Vagina (tissue), 2 donors: ENCODE measurements around the gene EHD3. TPM values are rescaled to one million over a fixed set of nuclear protein-coding genes. Genes with fewer than 3 reads are reported as not detected.

Experiments
- DNase-seq, 2 donors: peaks; one replicate each; pipeline ENCODE4 v3.0.0-alpha.2; 2017; ENCODE audit errors: extremely low spot score in 2 of 2
- H3K27ac ChIP-seq: fragments of 200-600 bp; sonication (generic); one replicate; pipeline ENCODE4 v1.5.1; 2019
- H3K27me3 ChIP-seq: fragments of 200-600 bp; sonication (generic); one replicate; pipeline ENCODE4 v1.5.1; 2019
- H3K36me3 ChIP-seq, 2 donors: fragments of 200-600 bp; sonication (generic); one replicate each; pipeline ENCODE4 v1.5.1; 2017 to 2019
- H3K4me1 ChIP-seq: fragments of 200-600 bp; sonication (generic); one replicate; pipeline ENCODE4 v1.5.1; 2019
- H3K4me3 ChIP-seq, 2 donors: fragments of 200-600 bp; sonication (generic); 1 replicate in 1 of 2; 2 replicates in 1 of 2; pipeline ENCODE4 v1.5.1; 2016 to 2019
- H3K9me3 ChIP-seq: fragments of 200-600 bp; sonication (generic); one replicate; pipeline ENCODE4 v1.5.1; 2019
- POLR2A ChIP-seq, 2 donors: fragments of 450-650 bp; IDR thresholded peaks; one replicate each; pipeline ENCODE4 v1.6.1; 2017; ENCODE audit warnings: antibody characterized with exemption in 2 of 2, mild to moderate bottlenecking in 2 of 2, moderate library complexity in 2 of 2
- POLR2AphosphoS5 ChIP-seq, 2 donors: sonication (generic); formaldehyde crosslinking; IDR thresholded peaks; one replicate each; pipeline ENCODE4 v1.9.0; 2017; ENCODE audit warnings: antibody characterized with exemption in 2 of 2, mild to moderate bottlenecking in 2 of 2, low read depth in 1 of 2; ENCODE audit not compliant: insufficient read depth in 1 of 2
- intact Hi-C: fragments of 100-400 bp; cut with DNase I; formaldehyde crosslinking; loops from one replicate; pipeline ENCODE4 v1.15.1; 2023
- total RNA-seq: library from RNA; depleted of rRNA; stranded (reverse); fragments of >200 nt; gene quantifications from one replicate; pipeline ENCODE4 v1.2.3, GENCODE V29; 2016
- TF ChIP-seq, protein P1 (sequence below), 3 experiments: fragments of 450-650 bp in 2 of 3; fragments of 200-600 bp in 1 of 3; sonication (generic) in 1 of 3; IDR thresholded peaks; one replicate each; pipeline ENCODE4 v1.5.1; 2017 to 2019; ENCODE audit warnings: antibody characterized with exemption in 3 of 3, mild to moderate bottlenecking in 2 of 3, moderate library complexity in 2 of 3

The EHD3 gene
- total RNA-seq, 1 donor from 2014 or later: 10.3 TPM

DNA sequence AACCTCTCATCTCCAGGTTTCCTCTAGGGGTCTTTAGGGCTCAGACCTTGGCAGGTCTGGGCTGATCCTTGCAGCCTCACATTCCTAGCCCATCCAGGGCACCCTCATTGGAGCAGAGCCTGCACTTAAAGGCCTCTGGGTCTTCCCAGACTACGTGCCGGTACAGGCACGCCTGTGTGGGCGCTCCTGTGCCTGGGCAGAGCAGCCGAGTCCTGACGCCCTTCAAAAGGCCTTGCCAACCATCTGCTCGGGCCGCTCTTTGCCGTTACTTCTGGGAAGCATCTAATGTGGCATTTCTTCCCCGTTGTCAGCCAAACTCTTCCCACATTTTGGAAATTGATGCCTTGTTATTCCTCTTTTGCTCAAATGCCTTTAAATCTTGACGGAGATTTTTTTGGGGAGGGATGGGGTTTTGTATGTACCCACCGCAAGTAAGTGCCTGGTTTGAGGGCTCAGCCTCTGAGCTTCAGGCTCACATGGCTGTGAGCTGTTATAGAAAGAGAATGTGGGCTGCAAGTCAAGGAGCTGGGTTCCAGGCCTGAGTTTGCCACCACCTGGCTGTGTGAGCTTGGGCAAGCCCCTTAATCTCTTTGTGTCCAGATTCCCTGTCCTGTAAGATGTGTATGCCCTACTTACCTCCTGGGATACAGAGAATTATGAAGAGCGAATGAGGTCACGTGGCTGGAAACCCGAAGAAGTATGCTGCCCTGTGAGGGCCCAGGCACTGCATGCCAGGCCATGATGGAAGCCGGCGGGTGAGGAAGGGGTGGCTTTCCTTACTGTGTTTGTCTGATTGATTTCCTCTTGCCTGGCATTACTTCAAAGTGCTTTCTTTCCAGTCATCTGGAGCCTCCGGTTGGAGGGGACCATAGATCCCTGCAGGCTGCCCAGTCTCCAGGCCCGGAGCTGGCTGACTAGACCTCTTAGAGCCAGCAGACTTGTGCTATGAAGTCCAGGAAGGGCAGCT, 20.6 kb downstream of the EHD3 start:
- Histone ChIP-seq H3K27me3 (no peaks in the 10 kb centered on the region), H3K27ac (no peak overlapping the region), H3K4me1 (no peaks in the 10 kb centered on the region), H3K36me3 (no peaks in the 10 kb centered on the region), H3K9me3 (no peaks in the 10 kb centered on the region), H3K4me3 (no peak overlapping the region)
- intact Hi-C loops: no loop called here
- DNase-seq: no peak
- no peak for TF ChIP-seq POLR2AphosphoS5 (IDR thresholded peaks at IDR 0.05; ENCODE audit: insufficient read depth in 1 of 2, low read depth in 1 of 2)
- TF ChIP-seq POLR2A (IDR thresholded peaks at IDR 0.05): no peak
- TF ChIP-seq, protein P1, sequence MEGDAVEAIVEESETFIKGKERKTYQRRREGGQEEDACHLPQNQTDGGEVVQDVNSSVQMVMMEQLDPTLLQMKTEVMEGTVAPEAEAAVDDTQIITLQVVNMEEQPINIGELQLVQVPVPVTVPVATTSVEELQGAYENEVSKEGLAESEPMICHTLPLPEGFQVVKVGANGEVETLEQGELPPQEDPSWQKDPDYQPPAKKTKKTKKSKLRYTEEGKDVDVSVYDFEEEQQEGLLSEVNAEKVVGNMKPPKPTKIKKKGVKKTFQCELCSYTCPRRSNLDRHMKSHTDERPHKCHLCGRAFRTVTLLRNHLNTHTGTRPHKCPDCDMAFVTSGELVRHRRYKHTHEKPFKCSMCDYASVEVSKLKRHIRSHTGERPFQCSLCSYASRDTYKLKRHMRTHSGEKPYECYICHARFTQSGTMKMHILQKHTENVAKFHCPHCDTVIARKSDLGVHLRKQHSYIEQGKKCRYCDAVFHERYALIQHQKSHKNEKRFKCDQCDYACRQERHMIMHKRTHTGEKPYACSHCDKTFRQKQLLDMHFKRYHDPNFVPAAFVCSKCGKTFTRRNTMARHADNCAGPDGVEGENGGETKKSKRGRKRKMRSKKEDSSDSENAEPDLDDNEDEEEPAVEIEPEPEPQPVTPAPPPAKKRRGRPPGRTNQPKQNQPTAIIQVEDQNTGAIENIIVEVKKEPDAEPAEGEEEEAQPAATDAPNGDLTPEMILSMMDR (IDR thresholded peaks at IDR 0.05): no peak

- no peak for DNase-seq
- intact Hi-C loops: no loop called here
These were observed 22.1 kb downstream of the EHD3 start for GRCh38 chr2:31255911-31256571.

DNA sequence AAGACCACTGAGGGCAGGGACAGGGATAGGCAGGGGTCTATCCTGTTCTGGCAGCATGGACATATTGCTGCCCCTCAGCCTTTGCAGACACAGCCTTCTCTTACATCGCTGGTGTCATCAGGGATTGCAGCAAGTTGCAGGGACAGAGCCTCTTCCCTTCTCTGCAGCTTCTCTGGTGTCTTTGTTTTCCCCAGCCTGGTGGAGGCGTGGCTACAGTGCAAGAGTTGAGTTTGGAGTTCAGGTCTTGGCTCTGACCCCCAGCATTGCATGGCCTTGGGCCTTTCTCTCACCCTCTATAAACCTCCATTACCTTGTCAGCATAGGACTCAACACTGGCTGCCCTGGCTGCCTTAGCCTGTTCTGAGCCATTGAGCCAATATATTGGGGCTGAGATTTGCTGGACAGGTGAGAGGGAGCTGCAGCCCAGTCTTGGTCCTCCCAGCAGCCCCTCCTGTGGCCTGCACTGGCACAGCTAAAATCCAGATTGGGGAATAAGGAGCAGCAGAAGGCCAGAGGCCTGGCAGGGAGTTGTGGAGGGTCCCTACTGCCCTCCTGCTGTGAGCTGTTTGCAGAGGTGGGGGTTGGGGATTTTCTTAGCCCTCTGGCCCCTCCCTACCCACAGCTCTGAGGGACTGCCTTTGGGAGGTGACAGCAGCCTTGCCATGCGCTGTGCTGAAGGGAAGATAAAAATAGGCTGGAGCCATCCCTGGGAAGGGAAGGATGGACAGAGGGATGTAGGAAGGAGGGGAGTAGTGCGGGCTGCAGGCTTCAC, 22.8 kb downstream of the EHD3 start:
- DNase-seq: no peak
- TF ChIP-seq POLR2A (IDR thresholded peaks at IDR 0.05): no peak
- TF ChIP-seq POLR2AphosphoS5 (IDR thresholded peaks at IDR 0.05; ENCODE audit: insufficient read depth in 1 of 2, low read depth in 1 of 2): no peak
- TF ChIP-seq, protein P1 (IDR thresholded peaks at IDR 0.05): no peak
- intact Hi-C loops: no loop called here
- H3K27ac ChIP-seq: no peak overlapping the region
- H3K27me3 ChIP-seq: no peaks in the 10 kb centered on the region
- H3K36me3 ChIP-seq: peaks cover 0 to 6% of the 10 kb centered on the region in 2 donors
- H3K9me3 ChIP-seq: no peaks in the 10 kb centered on the region
- no peaks in the 10 kb centered on the region for H3K4me1 ChIP-seq
- H3K4me3 ChIP-seq: no peak overlapping the region

More at GRCh38 chr2:31255911-31256571, 22.1 kb downstream of the EHD3 start:
- Histone ChIP-seq H3K36me3 (no peaks in the 10 kb centered on the region), H3K27ac (no peak overlapping the region), H3K4me1 (no peaks in the 10 kb centered on the region), H3K27me3 (no peaks in the 10 kb centered on the region), H3K9me3 (no peaks in the 10 kb centered on the region), H3K4me3 (no peak overlapping the region)
- TF ChIP-seq, protein P1 (IDR thresholded peaks at IDR 0.05): no peak
- TF ChIP-seq POLR2A (IDR thresholded peaks at IDR 0.05) (no peak), POLR2AphosphoS5 (IDR thresholded peaks at IDR 0.05; ENCODE audit: insufficient read depth in 1 of 2, low read depth in 1 of 2) (no peak)

DNA sequence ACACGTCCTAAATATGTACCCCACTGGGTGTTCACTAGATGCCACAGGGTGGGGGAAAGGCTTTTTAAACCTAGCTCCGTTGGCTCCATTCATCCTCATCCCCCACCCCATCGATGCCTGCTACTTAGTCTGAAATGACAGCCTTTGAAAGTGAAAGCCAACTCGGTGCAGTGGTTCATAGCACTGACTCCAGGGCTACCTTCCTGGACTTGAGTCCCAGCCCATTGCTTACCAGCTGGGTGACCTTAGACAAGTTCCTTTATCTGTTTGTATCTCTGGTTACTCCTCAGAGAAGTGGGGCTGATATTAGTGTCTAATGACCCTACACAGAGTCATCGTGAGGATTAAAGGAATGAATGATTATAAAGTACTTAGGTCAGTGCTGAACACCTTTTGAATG, 24.4 kb downstream of the EHD3 start:
- H3K27ac ChIP-seq: no peak overlapping the region
- peaks cover 0 to 6% of the 10 kb centered on the region in 2 donors for H3K36me3 ChIP-seq
- H3K9me3 ChIP-seq: no peaks in the 10 kb centered on the region
- intact Hi-C loops: no loop called here
- H3K27me3 ChIP-seq: no peaks in the 10 kb centered on the region
- no peak overlapping the region for H3K4me3 ChIP-seq
- no peaks in the 10 kb centered on the region for H3K4me1 ChIP-seq
- DNase-seq: no peak
- no peak for TF ChIP-seq POLR2A (IDR thresholded peaks at IDR 0.05)
- no peak for TF ChIP-seq POLR2AphosphoS5 (IDR thresholded peaks at IDR 0.05; ENCODE audit: insufficient read depth in 1 of 2, low read depth in 1 of 2)
- TF ChIP-seq, protein P1 (IDR thresholded peaks at IDR 0.05): no peak
